HG03521 (cell line): ENCODE data around the gene RNF11.
"Not testable (repeated sequence)": the region's sequence is repeated elsewhere in the genome, so short reads cannot be mapped to it uniquely, and the experiment has no call there.

Experiments
- ATAC-seq: cut with Tn5 transposase; IDR thresholded peaks from one replicate; pipeline ENCODE4 v1.9.1; 2021; ENCODE audit warnings: mild to moderate bottlenecking, moderate library complexity; ENCODE audit not compliant: unreplicated experiment

Gene RNF11

GRCh38 chr1:51227231-51227960, 8.7 kb upstream of the RNF11 start:
- not testable (repeated sequence) for ATAC-seq

GRCh38 chr1:51228471-51228870, 7.6 kb upstream of the RNF11 start:
- not testable (repeated sequence) for ATAC-seq

- no peak for ATAC-seq
Observed at GRCh38 chr1:51230501-51231078, 5.5 kb upstream of the RNF11 start.

- no peak for ATAC-seq
Observed at GRCh38 chr1:51231120-51231519, 5.0 kb upstream of the RNF11 start.

- no peak for ATAC-seq
Observed at GRCh38 chr1:51231896-51232295, 4.2 kb upstream of the RNF11 start.

GRCh38 chr1:51234236-51234635, 1.8 kb upstream of the RNF11 start:
- ATAC-seq = not testable (repeated sequence)

- peak; percentile 54 for ATAC-seq
Observed at GRCh38 chr1:51234721-51235425, 1.2 kb upstream of the RNF11 start.

GRCh38 chr1:51236531-51237350, 668 bp downstream of the RNF11 start:
- ATAC-seq = peak; percentile 17

- ATAC-seq = no peak
Observed at GRCh38 chr1:51237351-51238033, 1.4 kb downstream of the RNF11 start.

- no peak for ATAC-seq
Observed at GRCh38 chr1:51238034-51238403, 1.9 kb downstream of the RNF11 start.

- no peak for ATAC-seq
Observed at GRCh38 chr1:51240084-51240483, 4.0 kb downstream of the RNF11 start.

- no peak for ATAC-seq
Observed at GRCh38 chr1:51241119-51241518, 5.0 kb downstream of the RNF11 start.

- ATAC-seq = no peak
Observed at GRCh38 chr1:51242546-51242945, 6.5 kb downstream of the RNF11 start.

- ATAC-seq = peak; percentile 77
Observed at GRCh38 chr1:51247022-51247421, 10.9 kb downstream of the RNF11 start.

GRCh38 chr1:51247499-51247898, 11.4 kb downstream of the RNF11 start:
- no peak for ATAC-seq

GRCh38 chr1:51249445-51249844, 13.4 kb downstream of the RNF11 start:
- no peak for ATAC-seq

- not testable (repeated sequence) for ATAC-seq
Observed at GRCh38 chr1:51250729-51251128, 14.7 kb downstream of the RNF11 start.

GRCh38 chr1:51251165-51251564, 15.1 kb downstream of the RNF11 start:
- not testable (repeated sequence) for ATAC-seq

GRCh38 chr1:51252366-51252765, 16.3 kb downstream of the RNF11 start:
- ATAC-seq = no peak

GRCh38 chr1:51253691-51254090, 17.6 kb downstream of the RNF11 start:
- ATAC-seq = no peak

GRCh38 chr1:51255331-51255730, 19.3 kb downstream of the RNF11 start:
- no peak for ATAC-seq
